ENCODE measurements around the gene CDC42EP1.
A peak's percentile ranks its signal among the peaks of the same experiment; 100 is the strongest.
"Not testable (repeated sequence)": the region's sequence is repeated elsewhere in the genome, so short reads cannot be mapped to it uniquely, and the experiment has no call there.

The CDC42EP1 gene

GRCh38 chr22:37601540-37602442, 41.5 kb downstream of the CDC42EP1 start:
- H3K9me3 ChIP-seq (ENCODE audit: control insufficient read depth, low read depth, low read length): no peaks in the 10 kb centered on the region
- H3K27ac ChIP-seq (ENCODE audit: low read length): no peak overlapping the region
- no peak overlapping the region for H3K9ac ChIP-seq (ENCODE audit: low read length)
- H3K4me1 ChIP-seq (ENCODE audit: control insufficient read depth, low read depth, low read length): peaks cover 7% of the 10 kb centered on the region
- peak overlapping the region; percentile 19 for H3K4me3 ChIP-seq (ENCODE audit: low read length)
- no peaks in the 10 kb centered on the region for H3K36me3 ChIP-seq (ENCODE audit: control insufficient read depth, low read depth, low read length)
- no peaks in the 10 kb centered on the region for H3K27me3 ChIP-seq (ENCODE audit: control insufficient read depth, insufficient read depth, low read length)

- H3K9me3 ChIP-seq (ENCODE audit: control insufficient read depth, low read depth, low read length); H3K27ac ChIP-seq (ENCODE audit: low read length); H3K9ac ChIP-seq (ENCODE audit: low read length); H3K4me1 ChIP-seq (ENCODE audit: control insufficient read depth, low read depth, low read length); H3K4me3 ChIP-seq (ENCODE audit: low read length); H3K36me3 ChIP-seq (ENCODE audit: control insufficient read depth, low read depth, low read length); H3K27me3 ChIP-seq (ENCODE audit: control insufficient read depth, insufficient read depth, low read length): not testable (repeated sequence)
These were observed 42.4 kb downstream of the CDC42EP1 start for GRCh38 chr22:37602546-37603277.

GRCh38 chr22:37604074-37604473, 43.8 kb downstream of the CDC42EP1 start:
- Histone ChIP-seq H3K36me3 (ENCODE audit: control insufficient read depth, low read depth, low read length) (no peaks in the 10 kb centered on the region), H3K4me3 (ENCODE audit: low read length) (no peak overlapping the region), H3K9ac (ENCODE audit: low read length) (no peak overlapping the region), H3K9me3 (ENCODE audit: control insufficient read depth, low read depth, low read length) (no peaks in the 10 kb centered on the region), H3K4me1 (ENCODE audit: control insufficient read depth, low read depth, low read length) (peaks cover 7% of the 10 kb centered on the region), H3K27me3 (ENCODE audit: control insufficient read depth, insufficient read depth, low read length) (no peaks in the 10 kb centered on the region), H3K27ac (ENCODE audit: low read length) (no peak overlapping the region)

- Histone ChIP-seq H3K27ac (ENCODE audit: low read length) (no peak overlapping the region), H3K4me3 (ENCODE audit: low read length) (no peak overlapping the region), H3K9ac (ENCODE audit: low read length) (no peak overlapping the region), H3K36me3 (ENCODE audit: control insufficient read depth, low read depth, low read length) (no peaks in the 10 kb centered on the region), H3K9me3 (ENCODE audit: control insufficient read depth, low read depth, low read length) (no peaks in the 10 kb centered on the region), H3K4me1 (ENCODE audit: control insufficient read depth, low read depth, low read length) (peaks cover 7% of the 10 kb centered on the region), H3K27me3 (ENCODE audit: control insufficient read depth, insufficient read depth, low read length) (no peaks in the 10 kb centered on the region)
These were observed 44.6 kb downstream of the CDC42EP1 start for GRCh38 chr22:37604875-37605274.

- Histone ChIP-seq H3K27ac (ENCODE audit: low read length) (no peak overlapping the region), H3K9ac (ENCODE audit: low read length) (peak overlapping the region; percentile 63), H3K4me1 (ENCODE audit: control insufficient read depth, low read depth, low read length) (no peaks in the 10 kb centered on the region), H3K27me3 (ENCODE audit: control insufficient read depth, insufficient read depth, low read length) (no peaks in the 10 kb centered on the region), H3K4me3 (ENCODE audit: low read length) (peak overlapping the region; percentile 88), H3K9me3 (ENCODE audit: control insufficient read depth, low read depth, low read length) (no peaks in the 10 kb centered on the region), H3K36me3 (ENCODE audit: control insufficient read depth, low read depth, low read length) (no peaks in the 10 kb centered on the region)
These were observed 47.0 kb downstream of the CDC42EP1 start for GRCh38 chr22:37607010-37607934.

GRCh38 chr22:37607935-37608476, 47.7 kb downstream of the CDC42EP1 start:
- peak overlapping the region; percentile 88 for H3K4me3 ChIP-seq (ENCODE audit: low read length)
- peak overlapping the region; percentile 88 for H3K9ac ChIP-seq (ENCODE audit: low read length)
- peak overlapping the region; percentile 96 for H3K27ac ChIP-seq (ENCODE audit: low read length)
- no peaks in the 10 kb centered on the region for H3K27me3 ChIP-seq (ENCODE audit: control insufficient read depth, insufficient read depth, low read length)
- H3K36me3 ChIP-seq (ENCODE audit: control insufficient read depth, low read depth, low read length): no peaks in the 10 kb centered on the region
- no peaks in the 10 kb centered on the region for H3K9me3 ChIP-seq (ENCODE audit: control insufficient read depth, low read depth, low read length)
- H3K4me1 ChIP-seq (ENCODE audit: control insufficient read depth, low read depth, low read length): no peaks in the 10 kb centered on the region

GRCh38 chr22:37608477-37609239, 48.4 kb downstream of the CDC42EP1 start, which contains the start of gene GGA1:
TSS of gene GGA1 (plus strand) at chr22:37608834. CDS start at chr22:37608861, 27 bp downstream.
- Histone ChIP-seq H3K4me3 (ENCODE audit: low read length) (peak within 1 kb of the TSS; percentile 88), H3K27me3 (ENCODE audit: control insufficient read depth, insufficient read depth, low read length) (no peaks in the 10 kb centered on the region), H3K9ac (ENCODE audit: low read length) (peak within 1 kb of the TSS; percentile 88), H3K4me1 (ENCODE audit: control insufficient read depth, low read depth, low read length) (no peaks in the 10 kb centered on the region), H3K27ac (ENCODE audit: low read length) (peak within 1 kb of the TSS; percentile 96), H3K9me3 (ENCODE audit: control insufficient read depth, low read depth, low read length) (no peaks in the 10 kb centered on the region), H3K36me3 (ENCODE audit: control insufficient read depth, low read depth, low read length) (no peaks in the 10 kb centered on the region)

- H3K36me3 ChIP-seq (ENCODE audit: control insufficient read depth, low read depth, low read length): peaks cover 6% of the 10 kb centered on the region
These were observed 49.2 kb downstream of the CDC42EP1 start for GRCh38 chr22:37609240-37610152.

GRCh38 chr22:37610153-37610475, 49.8 kb downstream of the CDC42EP1 start:
- not testable (repeated sequence) for H3K9ac ChIP-seq (ENCODE audit: low read length); H3K27ac ChIP-seq (ENCODE audit: low read length); H3K9me3 ChIP-seq (ENCODE audit: control insufficient read depth, low read depth, low read length); H3K4me1 ChIP-seq (ENCODE audit: control insufficient read depth, low read depth, low read length); H3K27me3 ChIP-seq (ENCODE audit: control insufficient read depth, insufficient read depth, low read length); H3K36me3 ChIP-seq (ENCODE audit: control insufficient read depth, low read depth, low read length)
- H3K4me3 ChIP-seq (ENCODE audit: low read length): peak overlapping the region; percentile 88

More at GRCh38 chr22:37609240-37610152, 49.2 kb downstream of the CDC42EP1 start:
- H3K9ac ChIP-seq (ENCODE audit: low read length): peak overlapping the region; percentile 88
- no peaks in the 10 kb centered on the region for H3K27me3 ChIP-seq (ENCODE audit: control insufficient read depth, insufficient read depth, low read length)
- H3K4me1 ChIP-seq (ENCODE audit: control insufficient read depth, low read depth, low read length): no peaks in the 10 kb centered on the region
- no peak overlapping the region for H3K27ac ChIP-seq (ENCODE audit: low read length)
- H3K4me3 ChIP-seq (ENCODE audit: low read length): peak overlapping the region; percentile 88
- no peaks in the 10 kb centered on the region for H3K9me3 ChIP-seq (ENCODE audit: control insufficient read depth, low read depth, low read length)
